HepG2 (cell line): Measurements from ENCODE around the gene YEATS4. TPM values are rescaled to one million over a fixed set of nuclear protein-coding genes. Genes with fewer than 3 reads are reported as not detected.

Source experiments
- CCDC6 ChIP-seq: sonication (generic); formaldehyde crosslinking; IDR thresholded peaks from 2 replicates; pipeline ENCODE4 v1.8.1; 2022; ENCODE audit warnings: mild to moderate bottlenecking, missing genetic modification reagents, moderate library complexity
- FOSL2 ChIP-seq: sonication (generic); formaldehyde crosslinking; IDR thresholded peaks from 2 replicates; pipeline ENCODE4 v1.4.0; 2020; ENCODE audit warnings: missing genetic modification reagents
- HHEX ChIP-seq: IDR thresholded peaks from 2 replicates; pipeline ENCODE4 v1.6.1; 2016; ENCODE audit warnings: control low read depth
- ISX ChIP-seq: sonication (generic); formaldehyde crosslinking; conservative IDR thresholded peaks from 2 replicates; pipeline ENCODE4 v1.5.0; 2020; ENCODE audit warnings: missing genetic modification reagents
- KDM5B ChIP-seq: sonication (generic); formaldehyde crosslinking; IDR thresholded peaks from 2 replicates; pipeline ENCODE4 v1.4.0; 2020; ENCODE audit warnings: missing genetic modification reagents, mild to moderate bottlenecking, borderline replicate concordance
- KLF16 ChIP-seq, 2 experiments: sonication (generic) in 1 of 2; formaldehyde crosslinking in 1 of 2; IDR thresholded peaks; 2 replicates each; pipeline versions ENCODE4 v1.6.1 to v1.8.0; 2016 to 2023; ENCODE audit warnings: missing genetic modification reagents in 2 of 2, missing compliant biosample characterization in 1 of 2
- SSRP1 ChIP-seq: IDR thresholded peaks from 2 replicates; pipeline ENCODE4 v1.6.1; 2016; ENCODE audit warnings: control low read depth
- TFAP4 ChIP-seq: sonication (generic); IDR thresholded peaks from 2 replicates; pipeline ENCODE4 v1.6.1; 2016; ENCODE audit warnings: low read depth, borderline replicate concordance
- TOE1 ChIP-seq: sonication (generic); formaldehyde crosslinking; IDR thresholded peaks from 2 replicates; pipeline ENCODE4 v1.4.0; 2020; ENCODE audit warnings: mild to moderate bottlenecking, missing genetic modification reagents
- ZBTB33 ChIP-seq: sonication (generic); formaldehyde crosslinking; IDR thresholded peaks from 2 replicates; pipeline ENCODE4 v1.4.0; 2020; ENCODE audit warnings: missing genetic modification reagents
- ZHX1 ChIP-seq: sonication (generic); formaldehyde crosslinking; IDR thresholded peaks from 2 replicates; pipeline ENCODE4 v1.8.1; 2022; ENCODE audit warnings: low read depth, mild to moderate bottlenecking, missing genetic modification reagents
- ZHX2 ChIP-seq, 2 experiments: sonication (generic) in 1 of 2; formaldehyde crosslinking in 1 of 2; IDR thresholded peaks; 2 replicates each; pipeline versions ENCODE4 v1.6.1 to v1.9.0; 2014 to 2022; ENCODE audit warnings: antibody characterized with exemption in 1 of 2, borderline replicate concordance in 1 of 2, inconsistent platforms in 1 of 2, low read depth in 1 of 2, missing genetic modification reagents in 1 of 2
- ZNF160 ChIP-seq: sonication (generic); formaldehyde crosslinking; IDR thresholded peaks from 2 replicates; pipeline ENCODE4 v1.8.0; 2022; ENCODE audit warnings: mild to moderate bottlenecking, inconsistent platforms, missing genetic modification reagents
- ZNF264 ChIP-seq: sonication (generic); formaldehyde crosslinking; IDR thresholded peaks from 2 replicates; pipeline ENCODE4 v1.4.0; 2020; ENCODE audit warnings: missing genetic modification reagents
- ZNF761 ChIP-seq: sonication (generic); formaldehyde crosslinking; conservative IDR thresholded peaks from 2 replicates; pipeline ENCODE4 v1.4.0; 2020; ENCODE audit warnings: mild to moderate bottlenecking, missing genetic modification reagents
- polyA plus RNA-seq, 8 experiments: library from polyadenylated mRNA; depleted of rRNA in 3 of 8; stranded (reverse) in 7 of 8; unstranded in 1 of 8; fragments of >200 nt; fragmentation: Illumina TruSeq in 4 of 8; extraction: Trizol in 4 of 8; gene quantifications; 2 replicates each; pipeline versions ENCODE4 v1.2.1 to v1.2.3, GENCODE V29; 2011 to 2016; ENCODE audit warnings: low read depth in 4 of 8, missing spikeins in 1 of 8, mixed read lengths in 1 of 8; ENCODE audit not compliant: insufficient read depth in 1 of 8
- total RNA-seq, 5 experiments: library from RNA; depleted of rRNA; stranded (reverse); fragments of >200 nt; fragmentation: Illumina TruSeq; extraction: Trizol; gene quantifications; 2 replicates each; pipeline ENCODE4 v1.2.3, GENCODE V29; 2016; ENCODE audit warnings: low read depth in 1 of 5

The YEATS4 gene
- total and polyA plus RNA-seq, 2 of the 13 experiments (the other 11 are each of a cell fraction or from before 2014, with no cell fraction given) = 16.8 to 45.0 TPM

- TF ChIP-seq ISX (CRISPR knock-in tag) = no peak
- peak in 1 of 2 experiments; percentile 68; a peak in 1 of 4 replicates for TF ChIP-seq KLF16 (CRISPR knock-in tag; IDR thresholded peaks at IDR 0.05)
- TF ChIP-seq FOSL2 (CRISPR knock-in tag) = no peak
- 0 out of 2 replicates have a peak, but pooled peaks have one; percentile 45 for TF ChIP-seq ZNF264 (CRISPR knock-in tag)
- no peak for TF ChIP-seq TOE1 (CRISPR knock-in tag)
- no peak for TF ChIP-seq TFAP4
- no peak for TF ChIP-seq SSRP1 (CRISPR knock-in tag)
- TF ChIP-seq ZHX2 (IDR thresholded peaks at IDR 0.05; ENCODE audit: low read depth) = no peak; the same call in 1 of the 2 replicates
- TF ChIP-seq ZHX2 (CRISPR knock-in tag; IDR thresholded peaks at IDR 0.05; ENCODE audit: borderline replicate concordance) = 0 out of 2 replicates have a peak, but pooled peaks have one; percentile 25
- peak; percentile 96 for TF ChIP-seq KDM5B (CRISPR knock-in tag)
- peak; percentile 60; the same call in 1 of the 2 replicates for TF ChIP-seq ZNF160 (CRISPR knock-in tag)
- TF ChIP-seq CCDC6 = peak; percentile 40; the same call in 1 of the 2 replicates
- no peak for TF ChIP-seq HHEX (CRISPR knock-in tag)
- no peak; the same call in 1 of the 2 replicates for TF ChIP-seq ZHX1
- peak; percentile 85; the same call in 1 of the 2 replicates for TF ChIP-seq ZNF761
- no peak for TF ChIP-seq ZBTB33 (CRISPR knock-in tag)
These were observed at the start of gene YEATS4 (continued) for GRCh38 chr12:69359531-69360347.
